ENCODE data around the gene CADPS. TPM values are rescaled to one million over a fixed set of nuclear protein-coding genes. Genes with fewer than 3 reads are reported as not detected.

Gene CADPS
- total RNA-seq, 4 donors from 2014 or later: 1.0 to 8.1 (median 2.0) TPM

GRCh38 chr3:62602129-62602770 is 273.0 kb downstream of the CADPS start:
- WGBS: 56% methylated on average over 10 of the region's 10 CpGs
- H3K4me1 ChIP-seq: peaks cover 0 to 1% (median 0%) of the 10 kb centered on the region in 4 donors
- no peaks in the 10 kb centered on the region for H3K36me3 ChIP-seq
- H3K4me3 ChIP-seq: no peak overlapping the region
- no peak for DNase-seq (ENCODE audit: extremely low spot score)
- H3K27me3 ChIP-seq: no peaks in the 10 kb centered on the region
- H3K27ac ChIP-seq (replicated peaks in 1 of 4): no peak overlapping the region
- intact Hi-C loops (cut with DNase I): no loop called here
- no peak for TF ChIP-seq EP300 (IDR thresholded peaks at IDR 0.05)
- TF ChIP-seq CTCF (IDR thresholded peaks at IDR 0.05): no peak
- TF ChIP-seq POLR2AphosphoS5 (IDR thresholded peaks at IDR 0.05): no peak
- no peak for TF ChIP-seq POLR2A (IDR thresholded peaks at IDR 0.05; ENCODE audit: low read depth)
- no peaks in the 10 kb centered on the region for H3K9me3 ChIP-seq

- Histone ChIP-seq H3K27me3 (no peaks in the 10 kb centered on the region), H3K4me1 (no peaks in the 10 kb centered on the region), H3K9me3 (no peaks in the 10 kb centered on the region), H3K27ac (replicated peaks in 1 of 4) (no peak overlapping the region), H3K36me3 (no peaks in the 10 kb centered on the region), H3K4me3 (no peak overlapping the region)
- 59% methylated on average over 7 of the region's 7 CpGs for WGBS
- TF ChIP-seq EP300 (IDR thresholded peaks at IDR 0.05) (no peak), POLR2A (IDR thresholded peaks at IDR 0.05; ENCODE audit: low read depth) (no peak), POLR2AphosphoS5 (IDR thresholded peaks at IDR 0.05) (no peak), CTCF (IDR thresholded peaks at IDR 0.05) (no peak)
- DNase-seq (ENCODE audit: extremely low spot score): no peak
- intact Hi-C loops (cut with DNase I): no loop called here
Measured at GRCh38 chr3:62601238-62602070, 273.8 kb downstream of the CADPS start.

- WGBS: 81% methylated on average over 2 of the region's 2 CpGs
- Histone ChIP-seq H3K36me3 (no peaks in the 10 kb centered on the region), H3K9me3 (no peaks in the 10 kb centered on the region), H3K27ac (replicated peaks in 1 of 4) (no peak overlapping the region), H3K4me1 (no peaks in the 10 kb centered on the region), H3K4me3 (no peak overlapping the region), H3K27me3 (no peaks in the 10 kb centered on the region)
- TF ChIP-seq POLR2AphosphoS5 (IDR thresholded peaks at IDR 0.05): no peak
- TF ChIP-seq POLR2A (IDR thresholded peaks at IDR 0.05; ENCODE audit: low read depth): no peak
- no peak for DNase-seq (ENCODE audit: extremely low spot score)
- intact Hi-C loops (cut with DNase I): no loop called here
Measured at GRCh38 chr3:62600033-62600432, 275.2 kb downstream of the CADPS start.

GRCh38 chr3:62597491-62597890 is 277.7 kb downstream of the CADPS start:
- H3K4me3 ChIP-seq: no peak overlapping the region
- H3K27me3 ChIP-seq: no peaks in the 10 kb centered on the region
- intact Hi-C loops (cut with DNase I): no loop called here
- no peaks in the 10 kb centered on the region for H3K9me3 ChIP-seq
- H3K4me1 ChIP-seq: no peaks in the 10 kb centered on the region
- 40% methylated on average over 1 of the region's 4 CpGs for WGBS
- DNase-seq (ENCODE audit: extremely low spot score): no peak
- TF ChIP-seq POLR2AphosphoS5 (IDR thresholded peaks at IDR 0.05): no peak
- TF ChIP-seq POLR2A (IDR thresholded peaks at IDR 0.05; ENCODE audit: low read depth): no peak
- no peak for TF ChIP-seq EP300 (IDR thresholded peaks at IDR 0.05)
- TF ChIP-seq CTCF (IDR thresholded peaks at IDR 0.05): no peak
- H3K36me3 ChIP-seq: no peaks in the 10 kb centered on the region
- no peak overlapping the region for H3K27ac ChIP-seq (replicated peaks in 1 of 4)

- intact Hi-C loops (cut with DNase I): no loop called here
- Histone ChIP-seq H3K4me3 (no peak overlapping the region), H3K36me3 (no peaks in the 10 kb centered on the region), H3K27me3 (no peaks in the 10 kb centered on the region), H3K9me3 (no peaks in the 10 kb centered on the region), H3K27ac (replicated peaks in 1 of 4) (no peak overlapping the region), H3K4me1 (no peaks in the 10 kb centered on the region)
- 72% methylated on average over 3 of the region's 3 CpGs for WGBS
- no peak for TF ChIP-seq EP300 (IDR thresholded peaks at IDR 0.05)
- no peak for DNase-seq (ENCODE audit: extremely low spot score)
Measured at GRCh38 chr3:62592408-62592807, 282.8 kb downstream of the CADPS start.
